ENCODE measurements around the gene EPHA7. TPM values are rescaled to one million over a fixed set of nuclear protein-coding genes. Genes with fewer than 3 reads are reported as not detected.

The EPHA7 gene
- polyA plus RNA-seq, 2 donors, result 0.49 to 0.84 TPM

DNA sequence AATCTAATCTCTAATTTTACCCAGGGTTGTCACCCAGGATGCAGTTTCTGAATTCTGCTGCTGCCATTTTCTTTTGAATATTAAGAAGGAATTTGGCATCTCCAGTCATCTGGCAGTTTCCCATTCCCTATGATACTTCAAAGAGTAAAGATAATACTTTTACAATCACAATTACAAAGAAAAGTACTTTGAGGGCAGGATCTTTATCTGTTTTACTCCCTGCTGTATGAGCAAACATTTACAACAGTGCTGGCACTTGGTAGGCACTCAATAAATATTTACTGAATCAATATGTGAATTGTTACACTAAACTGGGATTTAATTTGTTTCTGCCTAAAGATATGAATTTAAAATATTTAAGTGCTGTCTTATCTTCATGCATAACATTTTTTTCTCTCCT, 224.9 kb downstream of the EPHA7 start:
- no peaks in the 10 kb centered on the region for H3K4me1 ChIP-seq (ENCODE audit: control insufficient read depth in 2 of 2, insufficient read depth in 2 of 2, low read length in 1 of 2)
- H3K4me3 ChIP-seq (ENCODE audit: low read depth in 1 of 2, low read length in 2 of 2), result no peak overlapping the region
- H3K27ac ChIP-seq (ENCODE audit: low read depth in 2 of 2, low read length in 1 of 2), result no peak overlapping the region
- no peaks in the 10 kb centered on the region for H3K36me3 ChIP-seq (ENCODE audit: control insufficient read depth in 2 of 2, insufficient read depth in 2 of 2, low read length in 1 of 2)
- no peaks in the 10 kb centered on the region for H3K27me3 ChIP-seq (ENCODE audit: control insufficient read depth in 1 of 2, insufficient read depth in 2 of 2, low read length in 2 of 2)
- H3K9me3 ChIP-seq (ENCODE audit: control insufficient read depth in 2 of 2, insufficient read depth in 1 of 2, low read depth in 1 of 2, low read length in 1 of 2), result peaks cover 2 to 3% of the 10 kb centered on the region in 2 donors

- H3K4me3 ChIP-seq (ENCODE audit: low read depth in 1 of 2, low read length in 2 of 2), result no peak overlapping the region
- H3K9me3 ChIP-seq (ENCODE audit: control insufficient read depth in 2 of 2, insufficient read depth in 1 of 2, low read depth in 1 of 2, low read length in 1 of 2), result peaks cover 2 to 3% of the 10 kb centered on the region in 2 donors
- no peak overlapping the region for H3K27ac ChIP-seq (ENCODE audit: low read depth in 2 of 2, low read length in 1 of 2)
- H3K36me3 ChIP-seq (ENCODE audit: control insufficient read depth in 2 of 2, insufficient read depth in 2 of 2, low read length in 1 of 2), result no peaks in the 10 kb centered on the region
- 38 to 43% methylated on average over 2 of the region's 2 CpGs for WGBS, 2 donors
- no peaks in the 10 kb centered on the region for H3K27me3 ChIP-seq (ENCODE audit: control insufficient read depth in 1 of 2, insufficient read depth in 2 of 2, low read length in 2 of 2)
- no peaks in the 10 kb centered on the region for H3K4me1 ChIP-seq (ENCODE audit: control insufficient read depth in 2 of 2, insufficient read depth in 2 of 2, low read length in 1 of 2)
Measured at GRCh38 chr6:93193868-93194267, 225.5 kb downstream of the EPHA7 start.

Measured in esophagus (tissue), 2 donors.